ENCODE results near the gene BICC1.
"Not testable (repeated sequence)": the region's sequence is repeated elsewhere in the genome, so short reads cannot be mapped to it uniquely, and the experiment has no call there.

DNA sequence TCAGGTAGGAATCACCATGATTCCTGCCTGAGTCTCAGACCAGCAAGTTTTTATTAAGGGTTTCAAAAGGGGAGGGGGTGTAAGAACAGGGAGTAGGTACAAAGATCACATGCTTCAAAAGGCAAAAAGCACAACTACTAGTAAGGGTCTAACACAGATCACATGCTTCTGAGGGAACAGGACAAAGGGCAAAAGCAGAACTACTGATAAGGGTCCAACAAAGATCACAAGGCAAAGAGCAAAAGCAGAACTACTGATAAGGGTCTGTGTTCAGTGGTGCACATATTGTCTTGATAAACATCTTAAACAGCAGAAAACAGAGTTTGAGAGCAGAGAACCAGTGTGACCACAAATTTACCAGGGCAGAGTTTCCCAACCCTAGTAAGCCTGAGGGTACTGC is 84.5 kb downstream of the BICC1 start:
- TF ChIP-seq CTCF (IDR thresholded peaks at IDR 0.05; ENCODE audit: poor library complexity); EZH2phosphoT487 (IDR thresholded peaks at IDR 0.05; ENCODE audit: low read depth, severe bottlenecking, unreplicated experiment): not testable (repeated sequence)
